Stimulated activated CD4-positive, alpha-beta T cell treated with anti-CD3 and anti-CD28 coated beads, Interleukin-15, amount 100 ng/mL, for 24 hours (primary cell): Measurements from ENCODE around the gene FGF21.
"Not testable (repeated sequence)": the region's sequence is repeated elsewhere in the genome, so short reads cannot be mapped to it uniquely, and the experiment has no call there.

Experiments used
- DNase-seq: peaks from one replicate; pipeline ENCODE4 v3.0.0-alpha.2; 2020

The FGF21 gene, protein sequence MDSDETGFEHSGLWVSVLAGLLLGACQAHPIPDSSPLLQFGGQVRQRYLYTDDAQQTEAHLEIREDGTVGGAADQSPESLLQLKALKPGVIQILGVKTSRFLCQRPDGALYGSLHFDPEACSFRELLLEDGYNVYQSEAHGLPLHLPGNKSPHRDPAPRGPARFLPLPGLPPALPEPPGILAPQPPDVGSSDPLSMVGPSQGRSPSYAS

DNA sequence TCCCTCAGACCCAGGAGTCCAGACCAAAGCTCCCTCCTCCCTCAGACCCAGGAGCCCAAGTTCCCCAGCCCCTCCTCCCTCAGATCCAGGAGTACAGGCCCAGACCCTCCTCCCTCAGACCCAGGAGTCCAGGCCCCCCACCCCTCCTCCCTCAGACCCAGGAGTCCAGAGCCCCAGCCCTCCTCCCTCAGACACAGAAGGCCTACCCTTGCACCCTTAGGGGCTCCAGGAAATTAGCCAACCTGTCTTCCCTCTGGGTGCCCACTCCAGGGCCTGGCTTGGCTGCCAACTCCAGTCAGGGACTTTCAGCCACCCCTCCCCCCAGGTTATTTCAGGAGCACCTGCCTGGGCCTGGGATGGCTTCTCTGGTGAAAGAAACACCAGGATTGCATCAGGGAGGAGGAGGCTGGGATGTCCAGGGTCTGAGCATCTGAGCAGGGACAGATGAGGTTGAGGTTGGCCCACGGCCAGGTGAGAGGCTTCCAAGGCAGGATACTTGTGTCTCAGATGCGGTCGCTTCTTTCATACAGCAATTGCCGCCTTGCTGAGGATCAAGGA is at the start of gene FGF21:
Gene FGF21, plus strand, starts transcription at position 441 of the 558 bp plus-strand sequence. CDS start 713 bp downstream, outside the sequence.
- DNase-seq, result no peak

DNA sequence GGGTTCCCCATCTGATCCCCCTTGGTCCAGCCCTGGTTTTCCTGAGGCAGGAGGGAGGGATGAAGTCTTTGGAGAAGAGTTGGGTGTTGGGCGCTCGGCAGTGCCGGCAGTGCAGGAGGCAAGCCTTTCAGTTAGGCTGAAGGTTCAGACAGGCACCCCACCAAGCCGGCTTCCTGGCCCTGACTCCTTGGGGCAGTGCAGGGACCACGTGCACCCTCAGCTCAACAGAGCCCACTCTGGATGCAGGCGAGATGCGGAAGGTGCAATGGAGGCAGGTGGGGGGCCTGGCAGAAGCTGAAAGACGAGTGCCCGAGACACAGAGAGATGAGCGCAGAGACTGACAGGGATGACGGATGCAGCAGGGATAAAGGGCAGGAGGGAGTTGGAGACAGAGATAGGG is 46.9 kb upstream of the FGF21 start:
- no peak for DNase-seq

DNA sequence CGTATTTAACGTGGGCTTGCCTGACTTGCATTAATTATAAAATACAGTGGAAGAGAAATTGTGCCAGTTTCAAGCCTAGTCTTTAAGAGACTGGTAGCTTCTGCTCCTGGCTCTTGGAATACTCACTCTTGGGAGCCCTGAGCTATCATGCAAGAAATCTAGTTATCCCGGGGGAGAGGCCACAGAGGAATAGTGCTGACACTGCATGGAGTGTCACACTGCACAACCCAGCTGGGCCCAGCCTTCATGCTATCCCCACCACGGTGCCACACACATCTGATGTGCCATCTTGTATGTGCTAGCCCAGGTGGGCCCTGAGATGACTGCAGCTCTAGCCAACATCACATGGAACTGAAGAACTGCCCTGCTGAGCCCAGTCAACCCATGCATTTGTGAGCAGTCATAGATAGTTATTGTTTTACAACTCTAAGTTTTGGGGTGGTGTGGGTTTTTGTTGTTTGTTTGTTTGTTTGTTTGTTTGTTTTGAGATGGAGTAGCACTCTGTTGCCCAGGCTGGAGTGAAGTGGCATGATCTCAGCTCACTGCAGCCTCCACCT is 44.1 kb upstream of the FGF21 start:
- DNase-seq, result no peak

DNA sequence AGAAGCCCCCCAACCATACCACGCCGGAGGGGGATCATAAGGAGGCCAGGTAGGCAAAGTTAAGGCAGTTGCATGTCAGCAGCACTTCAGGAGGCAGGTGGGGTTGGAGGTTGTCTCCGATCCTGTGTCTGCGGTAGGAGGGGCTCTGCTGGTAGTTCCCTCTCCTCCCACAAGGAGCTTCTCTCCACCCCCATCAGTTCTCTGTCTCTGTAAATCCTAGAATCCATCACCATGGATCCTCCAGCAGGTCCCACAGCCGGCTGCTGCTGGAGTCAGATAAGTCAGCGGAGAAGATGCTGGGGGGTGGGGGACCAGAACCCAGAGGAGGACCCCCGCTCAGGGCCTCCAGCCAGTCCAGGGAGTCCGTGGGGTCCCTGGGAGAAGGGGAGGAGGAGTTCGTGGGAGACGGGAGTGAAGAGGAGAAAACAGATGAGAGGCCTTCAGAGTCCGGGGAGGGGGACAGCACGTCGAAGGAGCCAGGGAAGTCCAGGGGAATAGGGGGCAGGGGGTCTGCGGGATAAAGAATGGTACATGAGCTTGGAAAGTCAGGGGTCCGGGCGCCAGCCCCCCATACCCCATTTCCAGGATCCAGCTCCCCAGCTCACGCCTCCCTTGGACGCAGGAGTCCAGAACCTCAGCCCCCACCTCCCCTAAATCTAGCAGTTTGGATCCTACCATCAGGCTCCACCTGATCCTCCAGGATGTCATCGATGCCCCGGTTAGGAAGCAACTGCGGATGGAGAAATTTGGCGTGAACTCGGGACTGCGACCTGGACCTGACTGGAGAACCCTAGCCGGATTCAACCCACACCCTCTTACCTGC is 42.1 kb upstream of the FGF21 start:
- DNase-seq, result no peak

DNA sequence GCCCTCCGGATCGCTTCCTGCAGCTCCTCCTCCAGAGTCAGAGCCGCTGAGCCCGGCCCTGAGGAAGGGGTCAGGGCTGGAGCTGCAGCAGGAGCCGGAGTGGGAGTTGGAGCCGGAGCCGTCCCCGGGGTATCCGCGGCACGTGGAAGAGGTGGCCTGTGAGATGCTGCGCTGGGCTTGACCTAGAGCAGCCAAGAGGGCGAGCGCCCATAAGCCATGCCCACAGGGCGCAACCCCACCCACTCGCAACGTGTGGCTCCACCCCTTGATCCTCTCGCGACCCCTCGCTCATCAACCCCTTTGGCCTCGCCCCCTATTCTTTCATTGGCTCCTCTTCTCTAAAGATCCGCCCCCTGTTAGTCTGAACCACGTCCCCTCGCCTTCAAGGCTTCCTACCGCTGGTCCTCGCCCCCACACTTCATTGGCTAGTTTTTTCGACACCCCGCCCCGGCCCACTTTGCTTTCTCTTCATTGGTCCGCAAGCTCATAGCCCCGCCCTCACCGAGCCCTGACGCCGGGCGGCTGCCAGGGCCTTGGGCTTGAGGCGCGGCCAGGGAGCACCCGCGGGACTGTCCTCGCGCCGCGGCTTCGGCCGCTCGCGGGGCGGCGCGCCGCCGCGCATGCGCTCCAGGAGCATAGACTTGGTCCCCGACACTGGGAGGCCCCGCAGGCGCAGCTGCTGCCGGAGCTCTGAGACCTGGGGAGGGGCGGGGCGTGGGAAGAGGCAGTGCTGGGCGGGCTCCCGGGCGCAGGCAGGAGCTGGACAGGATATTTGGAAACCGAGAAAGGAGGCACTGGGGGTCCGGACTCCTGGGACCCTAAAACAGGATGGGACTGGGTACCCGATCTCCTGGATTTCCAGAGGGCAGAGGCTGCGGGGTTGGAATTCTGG is 41.2 kb upstream of the FGF21 start:
- peak; percentile 99 for DNase-seq

DNA sequence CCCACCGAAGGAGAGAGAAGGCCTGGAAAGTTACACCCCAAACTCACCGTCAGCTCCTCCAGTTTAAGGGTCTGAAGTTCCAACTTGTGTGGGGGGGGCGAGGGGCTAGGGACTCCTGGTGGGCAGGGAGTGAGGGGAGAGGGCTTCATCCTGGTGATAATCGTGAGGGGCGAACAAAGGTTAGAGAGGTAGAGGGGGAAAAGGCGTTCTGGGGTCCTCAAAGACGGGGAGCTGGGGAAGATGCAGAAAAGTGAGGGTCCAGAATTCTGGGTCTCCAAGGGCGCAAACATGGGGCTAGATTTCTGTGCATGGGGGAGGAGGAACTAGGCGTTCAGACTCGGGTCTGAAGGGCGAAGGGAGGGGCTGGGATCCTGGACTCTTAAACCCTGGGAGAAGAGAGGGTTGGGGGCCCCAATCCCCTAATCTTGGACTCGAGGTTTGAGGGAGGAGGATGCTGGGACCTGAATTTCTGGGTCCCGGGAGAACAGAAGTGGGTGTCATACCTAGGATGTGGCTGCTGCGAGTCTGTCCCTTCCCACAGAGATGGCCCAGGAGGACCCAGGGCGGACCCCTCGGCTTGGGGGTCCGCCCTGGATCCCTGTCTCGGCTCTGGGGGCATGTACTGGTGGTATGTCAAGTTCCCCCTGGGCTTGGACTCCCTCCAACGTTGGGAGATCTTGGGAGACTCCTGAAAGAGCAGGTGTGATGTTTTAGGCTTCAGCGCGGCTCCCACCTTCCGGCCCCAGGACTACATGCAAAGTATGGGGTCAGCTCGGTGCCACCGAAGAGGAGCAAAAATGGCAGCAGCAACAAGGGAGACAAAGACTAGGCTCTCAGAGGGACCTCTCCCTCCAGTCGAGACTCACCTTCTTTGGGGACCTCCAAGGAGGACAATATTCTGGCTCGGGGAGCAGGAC is 40.3 kb upstream of the FGF21 start:
- no peak for DNase-seq

DNA sequence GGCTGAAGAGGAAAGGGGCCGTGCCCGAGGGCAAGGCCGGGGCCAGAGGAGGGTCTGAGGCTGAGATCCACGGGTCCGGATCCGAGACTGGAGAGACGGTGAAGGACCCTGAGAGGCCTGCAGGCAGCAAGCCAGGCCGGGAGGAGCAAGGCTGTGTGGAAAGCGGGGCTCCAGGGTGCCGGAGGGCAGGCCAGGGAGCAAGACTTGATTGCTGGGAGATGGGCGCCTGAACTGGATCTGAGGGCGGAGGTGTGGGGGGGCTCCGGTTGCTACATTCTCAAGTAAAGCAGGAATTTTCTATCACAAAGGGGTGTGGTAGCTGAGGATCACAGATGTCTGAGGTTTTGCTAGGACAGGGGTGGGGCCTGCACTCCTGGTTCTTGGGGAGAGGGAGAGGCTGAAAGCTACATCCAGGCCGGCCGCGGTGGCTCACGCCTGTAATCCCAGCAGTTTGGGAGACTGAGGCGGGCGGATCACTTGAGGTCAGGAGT is 39.6 kb upstream of the FGF21 start:
- DNase-seq, result no peak

DNA sequence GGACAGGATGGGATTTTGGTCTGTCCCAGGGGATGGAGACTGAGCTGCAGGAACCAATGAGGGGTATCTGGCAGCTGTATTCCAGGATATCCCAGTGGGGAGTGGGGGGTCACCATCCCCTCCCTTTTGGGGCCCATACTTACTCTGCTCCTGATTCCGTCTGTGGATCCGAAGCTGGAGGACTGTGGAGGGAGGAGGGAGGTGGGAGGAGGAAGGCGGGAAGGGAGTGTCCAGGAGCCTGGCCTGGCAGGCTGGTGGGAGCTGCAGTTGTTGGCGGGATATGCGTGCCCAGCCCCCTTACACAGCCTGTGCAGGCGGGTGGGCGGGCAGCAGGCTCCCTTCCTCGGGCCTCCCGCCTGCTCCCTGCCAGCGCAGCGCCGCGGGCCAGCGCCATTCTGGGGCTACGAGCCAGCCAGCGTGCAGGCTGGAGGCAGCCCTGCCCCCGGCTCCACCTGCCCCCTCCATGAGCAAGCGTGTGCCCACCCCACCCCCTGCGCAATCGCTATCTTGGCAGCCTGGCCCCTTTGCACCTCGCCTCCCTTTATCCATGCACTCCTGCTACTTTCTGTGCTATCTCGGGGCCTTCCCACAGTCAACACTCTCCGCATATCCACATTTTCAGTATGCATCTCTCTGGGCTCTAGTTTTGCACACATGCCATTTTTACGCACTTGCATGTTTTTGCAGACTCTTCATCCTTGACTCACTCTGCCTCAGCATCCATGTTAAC is 38.6 kb upstream of the FGF21 start:
- no peak for DNase-seq

DNA sequence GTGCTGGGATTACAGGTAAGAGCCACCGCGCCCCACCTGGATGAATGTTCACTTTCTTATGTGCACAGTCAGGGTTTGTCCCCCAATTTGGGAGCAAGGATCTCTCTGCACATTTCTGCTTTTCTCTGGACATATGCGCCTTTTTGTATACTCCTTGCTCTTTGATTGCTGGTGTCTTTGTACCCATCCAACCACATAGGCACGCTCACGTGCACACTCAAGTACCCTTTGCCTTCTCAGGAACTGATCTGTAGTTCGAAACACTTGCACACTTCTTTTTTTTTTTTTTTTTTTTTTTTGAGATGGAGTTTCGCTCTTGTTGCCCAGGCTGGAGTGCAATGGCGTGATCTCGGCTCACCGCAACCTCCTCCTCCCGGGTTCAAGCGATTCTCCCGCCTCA is 37.2 kb upstream of the FGF21 start:
- not testable (repeated sequence) for DNase-seq

DNA sequence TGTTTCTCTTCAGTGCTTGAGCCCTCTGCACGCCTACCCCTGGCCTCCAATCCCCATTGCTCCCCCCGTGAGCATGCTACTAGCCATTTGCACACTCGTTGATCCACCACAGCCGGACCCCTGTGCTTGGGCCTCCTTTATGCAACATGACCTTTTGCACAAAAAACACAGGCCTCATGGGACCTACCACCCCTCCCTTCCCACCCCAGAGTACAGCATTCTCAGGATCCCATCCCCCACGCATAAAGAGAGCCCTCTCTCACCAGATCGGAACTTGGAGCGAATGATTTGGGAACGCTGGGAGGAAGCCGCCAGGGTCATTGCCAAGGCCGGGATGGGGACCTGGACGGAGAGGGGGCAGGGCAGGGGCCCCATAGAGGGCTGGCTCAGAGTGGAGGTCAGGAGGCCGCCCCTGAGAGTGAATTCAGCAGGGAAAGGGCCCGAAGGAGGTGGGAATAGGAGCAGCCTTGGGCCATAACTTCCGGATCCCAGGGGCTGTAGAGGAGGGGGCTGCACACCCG is 36.6 kb upstream of the FGF21 start:
- DNase-seq, result no peak

DNA sequence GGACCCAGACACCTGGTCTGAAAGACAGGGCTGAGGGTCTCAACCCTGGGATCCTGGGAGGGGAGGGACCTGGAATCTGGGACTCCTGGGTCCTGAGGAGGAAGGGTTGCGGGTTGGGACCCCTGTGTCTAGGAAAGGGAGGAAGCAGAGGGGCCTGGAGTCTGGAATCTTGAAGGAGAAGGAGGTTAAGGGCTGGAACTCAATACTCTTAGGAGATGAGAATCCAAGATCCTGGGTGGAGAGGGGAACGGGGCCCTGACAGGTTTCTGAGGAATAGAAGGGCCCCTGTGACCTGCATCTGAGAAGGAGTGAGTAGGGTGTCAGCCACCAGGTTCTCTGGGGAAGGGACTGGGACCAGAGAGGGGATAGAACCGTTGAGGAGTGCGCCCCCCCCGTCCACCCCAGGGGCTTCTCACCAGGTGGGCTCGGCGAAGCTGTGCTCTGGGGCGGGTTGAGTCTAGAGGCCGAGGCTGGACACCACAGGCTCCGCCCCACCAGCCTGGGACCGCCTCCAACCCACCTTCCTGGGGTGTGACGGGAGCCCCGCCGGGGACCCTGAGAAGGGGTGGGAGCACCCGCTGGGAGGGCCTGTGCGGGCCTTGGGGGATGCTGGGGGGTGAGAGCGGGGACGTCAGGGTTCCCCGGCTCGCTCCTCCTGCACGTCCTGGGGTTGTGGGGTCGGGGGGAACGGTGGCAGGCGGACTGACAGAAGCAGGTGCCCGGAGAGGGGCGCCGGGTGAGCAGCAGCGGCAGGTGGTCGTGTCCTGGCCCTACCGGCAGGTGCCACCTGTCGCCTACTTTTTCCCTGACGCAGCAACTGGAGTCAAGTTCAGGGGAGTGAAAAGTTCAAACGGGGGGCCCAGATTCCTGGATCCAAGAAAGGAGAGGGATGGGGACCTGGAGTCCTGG is 35.8 kb upstream of the FGF21 start, which contains the start of gene MAMSTR:
Gene MAMSTR, minus strand, starts transcription at position 463 of the 909 bp plus-strand sequence. CDS start 694 bp downstream, outside the sequence.
- no peak for DNase-seq

DNA sequence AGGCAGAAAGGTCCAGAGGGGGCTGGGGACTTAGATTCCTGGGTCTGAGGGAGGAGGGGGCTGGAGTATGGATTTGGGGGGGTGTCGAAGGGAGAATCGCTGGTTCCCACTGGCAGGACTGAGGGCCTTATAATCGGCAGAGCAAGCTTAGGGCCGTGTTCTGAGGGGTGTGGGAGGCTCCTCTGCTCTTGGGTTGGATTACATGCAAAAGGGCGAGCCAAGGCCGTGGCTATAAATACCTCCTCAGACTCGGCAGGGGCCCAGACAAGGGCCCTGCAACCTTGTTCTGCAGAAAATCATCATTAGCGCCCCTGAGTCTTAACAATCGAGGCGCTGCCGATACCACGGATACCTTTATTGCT is 35.1 kb upstream of the FGF21 start:
- no peak for DNase-seq

DNA sequence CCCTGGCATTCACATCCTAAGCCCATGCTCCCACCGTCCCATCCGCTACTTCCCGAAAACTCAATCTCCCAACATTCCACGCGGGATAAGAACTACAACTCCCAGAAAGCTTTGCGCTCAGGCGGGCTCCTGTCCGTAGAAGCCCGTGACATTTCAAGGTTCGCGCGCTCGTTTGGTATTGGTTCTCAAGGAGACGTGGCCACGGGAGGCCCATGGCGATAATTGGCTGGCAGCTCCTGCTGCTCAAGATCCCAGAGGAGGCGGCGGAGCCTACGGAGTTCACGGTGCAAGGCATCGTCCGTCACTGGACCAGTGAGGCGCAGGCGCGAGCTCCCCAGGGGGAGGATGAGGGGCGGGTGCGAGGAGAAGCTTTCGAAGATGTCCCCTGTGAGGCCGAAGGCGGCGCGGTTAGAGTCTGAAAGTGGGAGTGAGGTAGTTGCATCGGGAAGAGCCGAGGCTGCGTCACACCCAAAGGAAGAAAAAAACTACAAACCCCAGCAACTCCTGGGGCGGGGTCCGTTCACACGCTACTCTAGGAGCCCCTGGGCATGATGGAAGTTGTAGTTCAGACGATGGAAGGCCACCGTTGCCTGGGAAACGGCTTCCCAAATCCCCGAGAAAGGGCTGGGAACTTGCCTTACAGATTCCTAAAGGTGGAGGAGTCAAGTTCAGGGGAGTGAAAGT is 34.6 kb upstream of the FGF21 start:
- peak; percentile 95 for DNase-seq

DNA sequence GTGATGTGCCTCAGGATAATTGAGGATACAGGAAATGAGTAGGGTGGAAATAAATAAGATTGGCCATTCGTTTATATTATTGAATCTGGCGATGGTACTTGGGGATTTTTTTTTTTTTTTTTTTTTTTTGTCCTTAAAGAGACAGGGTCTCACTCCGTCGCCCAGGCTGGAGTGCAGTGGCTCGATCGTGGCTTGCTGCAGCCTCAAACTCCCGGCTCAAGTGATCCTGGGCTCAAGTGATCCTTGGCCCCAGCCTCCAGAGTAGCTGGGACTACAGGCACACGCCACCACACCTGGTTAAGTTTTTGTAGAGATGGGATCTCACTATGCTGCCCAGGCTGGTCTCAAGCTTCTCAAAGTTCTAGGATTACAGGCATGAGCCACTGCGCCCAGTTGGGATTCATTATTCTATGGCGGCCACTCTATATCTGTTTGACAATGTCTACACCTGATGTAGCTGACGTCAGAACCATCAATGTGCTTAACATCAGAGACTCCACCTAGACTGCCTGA is 33.1 kb upstream of the FGF21 start:
- DNase-seq, result no peak

DNA sequence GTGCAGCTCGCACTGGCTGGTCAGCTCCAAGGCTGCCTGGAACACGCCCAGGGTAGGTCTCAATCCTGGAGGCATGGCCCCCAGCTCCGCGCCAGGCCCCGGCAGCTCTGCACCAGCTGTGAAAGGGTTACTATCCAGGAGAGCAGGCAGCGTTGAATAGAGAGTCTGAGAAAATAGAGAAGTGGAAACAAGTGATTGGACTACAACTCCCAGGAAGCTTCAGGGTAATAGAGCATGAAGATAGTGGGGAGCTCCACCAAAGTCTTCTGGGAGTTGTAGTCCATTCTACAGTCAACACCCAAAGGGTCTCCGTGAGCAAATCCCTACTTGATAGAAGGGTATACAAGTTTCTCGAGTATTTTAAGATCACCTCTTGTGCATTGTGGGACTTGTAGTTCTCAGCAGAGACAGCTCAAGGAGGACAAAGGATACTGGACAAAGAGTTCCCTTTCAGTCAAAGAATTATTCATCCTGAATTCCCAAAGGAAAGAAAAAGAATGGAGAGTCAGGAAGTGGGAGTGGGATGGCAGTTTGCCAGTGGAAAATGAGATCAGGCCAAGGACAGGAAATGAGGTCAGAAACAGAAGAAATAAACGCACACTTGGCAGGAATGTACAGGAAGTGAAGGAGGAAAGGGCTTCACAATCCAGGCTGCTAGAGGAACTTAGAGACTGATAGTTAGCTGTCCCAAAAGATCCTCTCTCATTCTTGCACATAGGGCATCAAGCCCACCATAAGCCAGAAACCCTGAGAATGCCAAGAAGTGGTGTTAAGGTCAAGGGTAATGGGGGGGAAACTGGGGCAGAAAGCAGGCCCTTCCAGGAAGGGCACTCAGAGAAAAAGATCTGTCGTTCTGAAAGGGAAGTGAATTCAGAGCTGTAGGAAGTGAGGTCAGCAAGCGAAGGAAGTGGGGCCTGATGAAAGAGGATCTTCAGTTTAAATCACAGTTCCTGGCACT is 30.2 kb upstream of the FGF21 start:
- no peak for DNase-seq

DNA sequence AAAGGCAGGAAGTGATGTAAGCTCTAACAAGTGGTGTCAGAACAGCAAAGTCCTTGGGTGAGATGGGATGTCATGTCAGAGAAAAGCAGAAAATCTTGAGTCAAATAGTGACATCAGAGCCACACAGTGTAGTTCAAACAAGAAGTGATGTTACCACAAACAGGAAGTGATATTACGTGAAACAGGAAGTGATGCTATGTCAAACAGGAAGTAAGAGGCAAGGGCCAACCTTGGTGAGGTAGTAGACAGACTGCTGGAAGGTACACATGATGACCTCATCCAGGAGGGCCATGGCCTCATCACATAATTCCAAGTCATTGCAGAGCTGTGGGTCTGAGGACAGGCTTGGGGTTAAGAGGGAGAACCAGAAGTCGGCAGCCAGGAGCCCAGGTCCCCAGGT is 28.8 kb upstream of the FGF21 start:
- no peak for DNase-seq
